ENCODE results near the gene F10.

The F10 gene

GRCh38 chr13:113176822-113177221 is 54.2 kb downstream of the F10 start:
- DNase-seq: no peak

- no peak for DNase-seq
Measured at GRCh38 chr13:113178070-113178895, 55.7 kb downstream of the F10 start.

GRCh38 chr13:113178896-113179167 is 56.2 kb downstream of the F10 start:
- DNase-seq: no peak

GRCh38 chr13:113179374-113180230 is 57.0 kb downstream of the F10 start:
- DNase-seq: peak in 1 of 2 experiments; percentile 37

GRCh38 chr13:113182046-113182445 is 59.4 kb downstream of the F10 start:
- no peak for DNase-seq

GRCh38 chr13:113183450-113184129 is 61.0 kb downstream of the F10 start:
- no peak for DNase-seq

- no peak for DNase-seq
Measured at GRCh38 chr13:113184568-113185440, 62.2 kb downstream of the F10 start.

GRCh38 chr13:113186061-113186900 is 63.7 kb downstream of the F10 start:
- peak in 1 of 2 experiments; percentile 61 for DNase-seq

- peak; percentile 60 to 77 for DNase-seq
Measured at GRCh38 chr13:113187263-113187669, 64.7 kb downstream of the F10 start.

GRCh38 chr13:113187883-113188665 is 65.5 kb downstream of the F10 start:
- DNase-seq: no peak

- no peak for DNase-seq
Measured at GRCh38 chr13:113190181-113190580, 67.6 kb downstream of the F10 start.

- DNase-seq: no peak
Measured at GRCh38 chr13:113192279-113192678, 69.7 kb downstream of the F10 start.

GRCh38 chr13:113192902-113193301 is 70.3 kb downstream of the F10 start:
- DNase-seq: no peak

GRCh38 chr13:113195360-113195759 is 72.8 kb downstream of the F10 start:
- no peak for DNase-seq

GRCh38 chr13:113196970-113197737 is 74.6 kb downstream of the F10 start:
- no peak for DNase-seq

All from stimulated activated CD4-positive, alpha-beta T cell treated with anti-CD3 and anti-CD28 coated beads, Interleukin-4, amount 100 ng/mL, for 4 hours (primary cell).